OCI-M2 (cell line): ENCODE data around the gene GSTM4.

Experiments used
- DNase-seq: peaks from one replicate; lab custom pipeline; 2025; ENCODE audit not compliant: unreplicated experiment; lab: John Stamatoyannopoulos, UW

The GSTM4 gene

DNA sequence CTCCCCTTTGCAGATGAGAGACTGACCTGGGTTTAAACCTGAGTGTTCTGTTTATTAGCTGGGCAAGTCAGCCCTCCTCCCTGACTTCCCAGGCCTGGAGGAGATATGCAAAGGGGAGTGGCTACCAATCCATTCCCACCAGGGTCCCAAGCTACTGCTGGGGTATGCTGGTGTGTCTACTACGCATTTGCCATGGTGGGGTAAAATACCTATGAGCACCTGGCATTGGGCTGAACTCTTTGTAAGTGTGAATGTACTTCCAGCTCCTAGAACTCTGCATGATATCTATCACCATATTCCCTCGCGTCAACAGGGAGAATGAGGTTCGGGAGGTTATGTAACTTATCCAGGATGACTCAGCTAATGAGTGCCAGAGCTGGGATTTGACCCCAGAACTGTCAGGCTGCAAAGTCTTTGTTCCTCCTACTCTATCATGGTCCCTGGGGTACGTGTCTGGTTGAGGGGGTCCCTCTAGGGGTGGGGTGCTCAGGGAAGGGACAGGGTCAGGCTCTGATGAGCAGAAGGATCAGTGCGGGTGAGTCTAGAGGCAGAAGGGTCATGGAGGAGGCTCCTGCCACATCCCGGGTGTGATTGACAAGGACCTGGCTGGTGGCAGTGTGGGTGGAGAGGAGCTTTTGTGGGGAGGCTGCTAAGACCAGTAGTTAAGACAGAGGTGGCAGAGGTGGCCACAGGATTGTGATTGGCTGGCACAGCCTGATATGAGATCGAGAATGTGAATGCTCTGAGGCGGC lies 19.5 kb upstream of the GSTM4 start:
- no peak for DNase-seq

DNA sequence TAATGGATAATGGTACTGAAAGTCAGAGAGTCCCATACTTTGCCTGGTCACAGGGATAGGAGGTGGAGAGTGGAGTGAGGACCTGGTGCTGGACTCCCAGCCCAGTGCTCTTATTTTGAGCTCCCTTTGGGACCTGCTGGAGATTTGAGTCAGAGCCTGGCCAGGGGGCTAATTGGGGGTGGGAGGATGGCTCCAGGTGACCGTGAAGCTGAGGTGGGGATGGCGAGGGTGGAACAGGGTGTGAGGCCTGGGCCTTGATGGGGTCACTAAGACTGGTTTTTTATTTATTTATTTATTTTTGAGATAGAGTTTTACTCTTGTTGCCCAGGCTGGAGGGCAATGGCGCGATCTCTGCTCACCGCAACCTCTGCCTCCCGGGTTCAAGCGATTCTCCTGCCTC lies 18.5 kb upstream of the GSTM4 start:
- no peak for DNase-seq

DNA sequence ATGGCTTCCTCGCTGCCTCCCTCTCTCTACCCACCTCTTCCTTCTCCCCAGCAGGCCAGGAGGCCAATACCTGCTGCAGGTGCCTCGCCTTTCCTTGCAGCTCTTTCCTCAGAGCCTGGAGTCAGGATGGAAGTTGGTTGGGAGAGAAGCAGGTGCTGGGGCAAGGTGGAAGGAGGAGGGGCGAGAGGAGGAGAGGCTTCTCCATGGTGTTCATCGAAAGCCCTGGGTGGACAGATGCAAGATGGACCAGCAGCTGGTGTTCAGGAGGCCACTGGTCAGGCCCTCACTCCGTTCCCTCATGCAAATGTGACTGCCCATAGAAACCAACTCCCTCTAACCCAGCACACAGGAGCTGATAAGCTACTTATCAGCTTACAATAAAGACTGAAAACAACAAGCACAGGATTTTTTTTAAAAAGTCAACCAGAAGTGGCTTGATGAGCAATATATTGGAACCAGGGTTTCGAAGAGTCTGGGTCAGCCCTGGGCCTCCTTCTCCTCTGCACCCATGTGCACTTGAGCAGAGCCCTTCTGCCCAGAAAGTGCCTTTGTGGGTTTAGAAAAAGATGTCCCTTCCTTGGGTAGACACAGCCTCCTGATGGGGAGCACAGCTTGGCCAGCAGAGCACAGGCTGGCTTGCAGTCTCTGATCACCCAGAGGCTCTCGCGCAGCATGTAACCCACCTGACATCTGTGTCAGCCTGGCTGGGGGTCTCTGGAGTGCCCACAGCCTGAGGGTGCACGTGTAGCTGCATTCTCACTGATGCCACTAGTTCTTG lies 16.6 kb upstream of the GSTM4 start:
- no peak for DNase-seq

DNA sequence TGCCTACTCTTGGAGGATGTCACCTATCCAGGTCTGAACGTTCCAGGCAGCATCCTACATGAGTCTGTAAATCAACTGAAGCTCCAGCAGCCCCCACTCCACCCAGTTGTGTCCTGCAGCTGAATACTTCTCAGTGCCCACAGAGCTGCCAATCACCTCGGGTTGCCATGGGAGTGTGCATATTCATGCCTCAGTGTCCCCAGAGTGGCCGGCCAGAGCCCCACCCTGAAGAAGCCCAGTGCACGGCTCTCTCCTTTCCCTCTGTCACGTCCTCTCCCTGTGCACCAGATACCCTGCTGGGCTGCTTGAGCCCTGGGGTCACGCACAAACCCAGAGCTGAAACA lies 16.1 kb upstream of the GSTM4 start:
- DNase-seq: no peak

DNA sequence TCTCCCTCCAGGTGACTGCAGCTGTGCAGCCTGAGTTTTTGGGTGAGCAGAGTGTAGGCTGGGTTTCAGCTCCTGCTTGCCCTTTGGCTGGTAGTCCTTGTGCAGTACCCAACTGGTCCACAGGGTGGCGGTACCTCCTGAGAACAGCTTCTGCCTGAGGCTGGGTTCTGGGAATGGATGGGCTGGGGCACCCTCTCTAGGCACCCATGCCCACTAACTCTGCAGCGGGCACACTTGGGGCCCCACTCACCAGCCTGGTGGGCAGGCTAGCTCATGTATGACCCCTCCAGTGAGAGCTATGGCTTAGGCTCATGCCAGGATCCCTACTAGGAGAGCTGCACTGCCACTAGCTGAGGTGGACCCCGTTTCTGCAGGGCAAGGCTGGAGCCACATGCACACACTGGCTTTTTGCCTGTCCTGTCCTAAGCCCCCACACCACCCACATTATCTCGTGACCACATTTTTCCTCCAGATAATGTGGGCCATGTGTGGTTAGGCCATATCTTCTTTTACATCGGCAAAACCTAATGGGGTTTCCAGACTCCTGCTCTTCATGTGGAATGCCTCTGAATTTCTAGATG lies 15.5 kb upstream of the GSTM4 start:
- DNase-seq: no peak

DNA sequence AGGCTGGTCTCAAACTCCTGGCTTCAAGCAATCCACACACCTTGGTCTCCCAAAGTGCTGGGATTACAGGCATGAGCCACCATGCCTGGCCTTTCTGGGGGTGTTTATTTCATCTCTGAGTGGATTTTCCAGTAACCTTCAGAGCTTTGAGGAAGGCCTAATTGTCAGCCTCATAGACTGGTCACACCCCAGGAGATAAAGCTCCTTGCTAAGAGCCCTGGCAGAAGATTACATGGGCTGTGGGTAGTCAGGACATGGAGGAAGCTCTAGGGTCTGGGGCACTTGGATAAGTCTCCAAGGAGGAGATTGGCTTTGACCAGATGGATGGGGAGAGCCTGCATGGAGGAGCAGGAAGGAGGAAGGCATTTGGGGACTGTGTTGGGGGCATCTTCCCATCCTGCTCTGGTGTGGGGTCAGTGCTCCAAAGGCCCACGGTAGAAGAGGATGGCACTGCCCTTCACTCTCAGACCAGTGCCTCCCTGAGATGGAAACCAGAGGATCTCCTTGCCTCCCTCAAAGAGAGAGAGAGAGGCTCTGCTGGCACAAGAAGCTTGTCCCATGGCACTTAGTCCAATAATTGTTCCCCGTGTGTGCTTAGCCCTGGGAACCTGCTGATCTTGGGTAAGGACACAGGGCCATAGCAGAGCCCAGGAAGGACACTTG lies 14.7 kb upstream of the GSTM4 start:
- DNase-seq: no peak

DNA sequence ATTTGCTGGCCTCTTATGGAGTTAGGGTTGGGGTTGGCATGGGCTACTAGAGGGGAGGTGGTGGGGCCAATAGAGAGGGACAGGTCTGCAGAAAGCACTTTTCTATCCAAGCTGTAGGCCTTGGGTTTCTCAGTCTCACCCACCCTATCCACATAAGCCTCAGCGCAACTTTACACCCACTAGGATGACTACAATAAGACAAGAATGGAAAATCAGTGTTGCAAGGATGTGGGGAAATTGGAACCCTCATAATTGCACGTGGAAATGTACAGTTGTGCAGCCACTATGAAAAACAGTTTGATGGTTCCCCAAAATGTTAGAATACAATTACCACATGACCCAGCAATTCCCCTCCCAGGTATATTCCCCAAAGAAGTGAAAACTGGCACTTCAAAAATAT lies 14.0 kb upstream of the GSTM4 start:
- no peak for DNase-seq

DNA sequence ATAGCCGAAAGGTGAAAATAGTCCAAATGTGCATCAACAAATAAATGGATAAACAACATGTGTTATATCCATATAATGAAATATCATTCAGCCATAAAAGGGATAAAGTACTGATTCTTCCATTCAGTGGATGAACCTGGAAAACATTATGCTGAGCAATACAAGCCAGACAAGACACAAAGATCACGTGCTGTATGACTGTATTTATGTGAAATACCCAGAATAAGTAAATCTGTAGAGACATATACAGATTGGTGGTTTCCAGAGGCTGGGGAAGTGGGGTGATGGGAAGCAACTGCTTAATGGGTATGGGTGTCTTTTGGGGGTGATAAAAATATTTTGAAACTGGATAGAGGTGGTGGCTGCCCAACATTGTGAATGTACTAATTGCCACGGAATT lies 13.3 kb upstream of the GSTM4 start:
- no peak for DNase-seq

DNA sequence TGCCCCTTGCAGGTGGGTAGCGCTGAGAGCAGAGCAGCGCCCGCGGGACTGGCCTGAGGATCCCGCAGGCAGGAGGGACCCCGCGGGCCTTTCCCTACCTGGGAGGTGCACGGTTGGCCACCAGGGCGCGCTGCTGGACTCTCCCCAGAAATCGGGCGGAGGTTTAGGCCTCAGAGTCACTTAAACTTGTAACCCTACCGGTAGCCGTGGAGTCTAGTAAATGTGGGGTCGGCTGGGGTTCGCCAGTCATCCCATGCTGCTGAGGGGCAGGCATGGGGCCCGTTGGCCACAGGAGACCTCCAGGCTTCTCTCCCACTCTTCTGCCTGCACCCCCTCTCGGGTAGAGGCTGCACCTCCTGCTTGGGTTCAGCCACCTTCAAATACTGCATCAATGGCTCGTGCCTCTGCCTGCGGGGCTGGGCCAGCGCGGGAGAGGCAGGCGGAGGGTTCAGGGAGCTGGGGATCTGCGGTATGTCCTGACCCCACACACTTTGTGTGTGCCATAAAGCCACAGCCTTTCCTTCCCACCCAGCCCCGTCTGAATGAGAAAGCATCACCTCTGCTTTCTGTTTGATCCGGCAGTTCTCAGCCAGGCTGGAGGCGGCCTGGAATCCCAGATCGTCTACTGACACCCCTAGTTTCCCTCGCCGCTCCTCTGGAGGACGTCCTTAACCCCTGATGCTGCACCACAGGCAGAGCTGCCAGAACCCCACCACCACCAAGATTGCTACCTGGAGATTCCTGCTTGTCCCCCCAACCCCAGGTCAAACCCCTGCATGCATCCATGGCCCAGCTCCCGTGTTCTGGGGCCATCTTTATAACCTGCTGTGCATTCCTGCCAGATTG lies 12.3 kb upstream of the GSTM4 start:
- peak; percentile 20 for DNase-seq

DNA sequence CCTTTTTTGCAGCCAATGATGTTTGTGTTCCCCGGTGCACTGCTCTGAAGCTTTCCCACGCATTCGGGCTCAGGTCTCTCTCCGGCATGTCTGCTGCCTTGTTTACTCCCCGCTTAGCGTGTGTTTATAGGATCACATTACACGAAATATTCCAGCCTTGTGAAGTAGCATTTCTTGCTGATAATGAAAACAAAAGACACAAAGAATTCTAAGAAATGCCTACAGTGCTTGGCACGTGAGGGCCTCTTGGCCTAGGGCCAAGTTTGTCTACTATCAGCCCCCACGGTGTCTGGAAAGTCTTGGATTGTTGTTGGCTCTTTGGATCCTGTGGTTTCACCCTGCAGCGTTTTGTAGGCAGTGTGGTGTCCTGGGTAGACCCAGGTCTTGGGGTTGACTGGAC lies 11.2 kb upstream of the GSTM4 start:
- DNase-seq: no peak

DNA sequence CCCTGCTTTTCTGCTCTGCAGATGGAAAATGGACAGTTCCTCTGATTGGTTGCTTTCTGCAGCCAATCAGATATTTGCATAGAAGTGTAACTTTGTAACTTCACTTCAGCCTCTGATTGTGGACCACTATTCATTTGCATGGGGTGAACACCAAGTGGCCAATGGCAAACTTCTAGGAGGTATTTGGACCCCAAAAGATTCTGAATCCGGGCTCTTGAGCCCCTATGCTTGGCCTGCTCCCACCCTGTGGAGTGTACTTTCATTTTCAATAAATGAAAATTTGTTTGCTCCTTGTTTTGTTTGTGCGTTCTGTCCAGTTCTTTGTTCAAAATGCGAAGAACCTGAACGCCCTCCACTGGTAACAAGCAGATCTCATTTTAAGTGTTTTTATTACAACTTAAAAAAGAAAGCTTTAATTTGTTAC lies 6.4 kb upstream of the GSTM4 start:
- DNase-seq: peak; percentile 12

DNA sequence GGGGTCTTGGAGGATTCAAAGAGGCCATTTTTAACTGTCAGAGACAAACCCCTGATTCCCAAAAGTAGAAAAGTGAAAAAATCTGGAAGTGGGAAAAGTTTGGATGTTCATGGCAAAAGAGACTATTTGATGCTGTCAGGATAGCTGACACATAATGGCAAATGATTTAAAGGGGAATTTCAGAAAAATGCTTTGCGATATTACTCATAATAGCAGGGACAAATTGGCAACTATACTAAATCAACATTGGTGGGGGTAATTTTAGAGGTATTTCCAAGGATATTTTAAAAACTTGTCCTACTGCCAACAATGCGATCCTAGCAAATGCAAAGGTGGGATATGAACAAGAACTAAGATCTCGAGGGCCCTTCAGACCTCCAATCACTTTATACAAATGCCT lies 5.3 kb upstream of the GSTM4 start:
- no peak for DNase-seq

DNA sequence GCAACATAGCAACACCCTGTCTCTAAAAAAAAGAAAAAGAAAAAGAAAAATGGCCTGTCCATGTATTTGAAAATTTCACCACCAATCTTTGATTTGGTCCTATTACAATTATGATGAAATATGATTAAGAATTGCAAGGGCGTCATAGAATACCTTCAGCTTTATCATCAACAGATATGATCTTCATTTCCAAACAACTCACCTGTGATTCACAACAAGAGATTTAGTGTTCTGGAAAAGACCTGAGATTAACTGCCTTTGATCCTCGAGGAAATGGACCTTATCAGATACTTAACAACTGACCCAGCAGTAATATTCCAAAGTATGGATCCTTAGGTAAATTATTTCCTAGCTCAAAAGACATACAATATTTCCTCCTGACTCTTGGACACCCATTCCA lies 3.5 kb upstream of the GSTM4 start:
- no peak for DNase-seq

DNA sequence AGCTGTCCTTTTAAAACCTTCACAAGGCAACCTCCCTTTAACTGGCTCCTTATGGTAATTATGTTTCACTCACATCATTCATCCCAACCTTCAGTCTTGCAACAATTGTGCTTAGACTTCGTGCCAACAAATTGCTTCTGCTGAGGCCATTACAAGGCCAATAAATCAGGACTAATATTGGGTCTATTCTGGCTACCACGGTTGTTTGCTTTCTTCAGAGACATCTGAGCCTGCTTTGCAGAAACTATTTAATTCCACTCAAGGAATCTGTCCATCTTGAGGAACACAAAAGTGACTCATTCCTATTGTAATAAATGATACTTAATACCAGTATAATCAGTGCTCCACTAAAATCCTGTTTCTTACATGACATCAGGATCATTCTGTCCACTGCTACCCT lies 2.6 kb upstream of the GSTM4 start:
- no peak for DNase-seq

DNA sequence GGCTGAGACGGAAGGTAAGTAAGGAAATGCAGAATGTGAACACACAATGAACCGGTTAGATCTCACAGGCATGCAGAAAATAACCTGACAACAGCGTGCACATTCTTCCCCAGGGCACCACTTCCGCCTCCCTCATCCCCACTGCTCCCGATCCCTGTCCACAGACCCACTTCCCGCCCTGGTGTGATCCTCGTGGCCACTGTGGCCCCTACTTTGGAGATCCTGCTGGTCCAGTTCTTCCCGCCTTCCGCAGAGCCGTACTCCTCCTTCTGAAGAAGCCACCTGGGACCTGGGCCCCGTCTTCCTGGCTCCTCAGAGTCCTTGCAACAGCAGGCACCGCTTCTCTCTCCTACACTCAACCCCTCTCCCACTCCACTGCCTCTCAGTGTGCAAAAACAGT lies 1.4 kb upstream of the GSTM4 start:
- DNase-seq: no peak

DNA sequence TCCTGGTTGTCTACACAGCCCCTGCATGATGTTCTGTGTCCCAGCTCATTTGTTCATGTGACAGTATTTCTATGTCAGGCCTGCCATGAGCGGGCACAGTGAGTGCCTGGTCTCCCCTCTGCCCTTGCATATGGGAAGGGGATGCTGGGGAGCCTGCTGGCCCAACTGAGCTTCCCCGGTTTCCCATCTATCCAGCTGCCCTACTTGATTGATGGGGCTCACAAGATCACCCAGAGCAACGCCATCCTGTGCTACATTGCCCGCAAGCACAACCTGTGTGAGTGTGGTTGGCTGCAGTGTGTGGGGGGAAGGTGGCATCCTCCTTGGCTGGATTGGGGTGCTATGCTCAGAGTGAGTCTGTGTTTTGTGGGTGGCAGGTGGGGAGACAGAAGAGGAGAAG lies 1.5 kb downstream of the GSTM4 start:
- no peak for DNase-seq

DNA sequence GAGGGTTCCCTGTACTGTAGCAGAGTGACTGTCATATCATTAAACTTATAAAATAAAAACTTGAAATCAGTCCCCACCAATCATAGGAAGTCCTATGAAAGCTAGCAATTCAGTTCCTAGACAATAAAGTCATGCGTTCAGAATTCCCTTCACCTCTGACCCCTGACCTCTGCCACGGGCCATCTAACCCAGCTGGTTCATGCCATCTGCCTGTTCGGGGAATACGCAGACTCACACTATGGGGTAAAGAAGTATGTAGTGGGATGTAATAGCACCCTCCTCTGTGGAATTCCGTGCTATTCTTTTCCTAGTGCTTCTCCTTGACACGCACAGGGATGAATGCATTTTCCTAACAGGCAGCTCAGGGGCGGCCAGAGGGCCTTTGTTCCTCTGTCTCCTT lies 2.1 kb downstream of the GSTM4 start:
- DNase-seq: no peak

DNA sequence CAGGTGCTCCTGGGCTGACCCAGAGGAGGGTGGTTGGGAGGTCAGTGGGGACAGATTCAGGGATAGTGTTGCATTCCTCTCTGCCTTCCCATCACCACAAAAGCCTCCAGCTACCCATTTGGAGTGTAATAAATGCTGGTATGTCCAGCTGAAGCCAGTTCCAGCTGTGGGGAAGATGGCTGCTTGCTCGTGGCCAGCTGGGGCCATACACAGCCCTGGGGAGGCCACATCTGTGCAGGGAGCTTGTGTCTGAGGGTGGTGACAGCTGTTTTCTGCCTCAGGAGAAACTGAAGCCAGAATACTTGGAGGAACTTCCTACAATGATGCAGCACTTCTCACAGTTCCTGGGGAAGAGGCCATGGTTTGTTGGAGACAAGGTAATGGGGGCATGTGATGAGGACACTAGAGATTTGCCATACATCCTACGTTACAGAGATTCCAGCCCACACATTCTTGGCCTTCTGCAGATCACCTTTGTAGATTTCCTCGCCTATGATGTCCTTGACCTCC lies 2.7 kb downstream of the GSTM4 start:
- no peak for DNase-seq

DNA sequence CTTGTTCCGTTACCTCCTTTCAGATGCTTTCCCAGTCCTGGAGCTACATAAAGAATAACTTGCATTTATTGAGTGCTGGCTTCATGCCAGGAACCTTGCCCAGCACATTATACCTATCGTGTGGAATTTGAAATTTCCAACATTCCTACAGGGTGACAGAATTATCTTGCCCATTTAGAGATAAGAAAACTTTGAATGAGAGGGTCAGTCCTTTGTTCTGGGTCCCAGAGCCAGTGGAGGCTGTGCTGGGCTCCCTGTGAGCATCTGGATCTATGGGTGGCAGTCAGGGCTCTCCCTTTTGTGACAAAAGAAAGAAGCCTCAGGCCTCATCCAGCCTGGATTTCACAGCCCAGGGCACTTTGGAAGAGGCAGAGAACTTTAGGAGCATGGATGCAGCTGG lies 3.2 kb downstream of the GSTM4 start:
- DNase-seq: no peak

DNA sequence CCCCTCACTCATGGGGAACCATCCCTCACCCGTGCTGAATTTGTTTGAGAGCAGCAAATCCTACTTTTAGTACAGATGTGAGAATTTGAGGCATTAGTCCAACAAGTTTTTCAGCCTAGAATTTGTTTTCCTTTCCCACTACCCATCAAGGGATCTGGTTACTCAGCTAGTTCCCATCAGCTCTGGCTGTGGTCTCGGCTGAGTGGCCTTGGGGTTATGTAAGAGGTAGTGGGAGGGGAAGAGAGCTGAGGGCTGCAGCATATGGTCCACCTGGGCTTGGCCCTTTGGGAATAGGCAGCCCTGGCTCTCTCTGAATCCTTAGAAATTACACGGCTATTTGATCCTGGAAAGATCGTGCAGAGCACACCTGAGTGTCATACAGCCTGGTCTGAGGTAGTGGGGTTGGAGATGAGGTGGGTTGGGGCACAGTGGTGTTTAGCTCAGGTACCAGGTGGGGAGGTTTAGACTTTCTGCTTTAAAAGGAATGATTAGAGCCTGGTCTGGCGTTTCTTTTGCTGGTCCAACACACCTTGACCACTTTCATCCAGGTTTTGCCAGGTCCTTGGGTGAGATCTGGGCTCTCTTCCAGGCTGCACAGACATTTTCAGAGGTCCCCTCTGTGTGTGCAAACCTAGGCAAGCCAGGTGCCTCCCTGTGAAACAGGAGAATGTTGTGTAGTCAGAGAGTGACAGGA lies 4.2 kb downstream of the GSTM4 start:
- no peak for DNase-seq
